LNCaP clone FGC (cell line): ENCODE measurements around the gene SGCG.

Source experiments
- DNase-seq: peaks from one replicate; pipeline ENCODE4 v3.0.0-alpha.2; 2011; ENCODE audit warnings: low read depth
- H3K4me3 ChIP-seq: 2 replicates; pipeline ENCODE4 v1.5.1; 2011; ENCODE audit warnings: mild to moderate bottlenecking, low read depth, low read length, control low read depth
- CTCF ChIP-seq: IDR thresholded peaks from 2 replicates; pipeline ENCODE4 v1.5.1; 2012; ENCODE audit warnings: mild to moderate bottlenecking; ENCODE audit not compliant: control insufficient read depth, insufficient read depth; ENCODE audit errors: extremely low read depth

SGCG gene

GRCh38 chr13:23323946-23324709 is 143.3 kb downstream of the SGCG start:
- no peak overlapping the region for H3K4me3 ChIP-seq
- no peak for TF ChIP-seq CTCF

GRCh38 chr13:23325191-23325590 is 144.4 kb downstream of the SGCG start:
- no peak for DNase-seq
- H3K4me3 ChIP-seq, result no peak overlapping the region
- no peak for TF ChIP-seq CTCF

More at GRCh38 chr13:23323946-23324709, 143.3 kb downstream of the SGCG start:
- DNase-seq, result no peak

GRCh38 chr13:23330356-23330755 is 149.6 kb downstream of the SGCG start:
- TF ChIP-seq CTCF, result no peak
- H3K4me3 ChIP-seq, result no peak overlapping the region
- DNase-seq, result no peak

- H3K4me3 ChIP-seq, result no peak overlapping the region
- TF ChIP-seq CTCF, result no peak
- no peak for DNase-seq
Measured at GRCh38 chr13:23339225-23339624, 158.4 kb downstream of the SGCG start.

GRCh38 chr13:23344931-23345595 is 164.3 kb downstream of the SGCG start:
- DNase-seq, result no peak
- TF ChIP-seq CTCF, result no peak
- H3K4me3 ChIP-seq, result no peak overlapping the region

GRCh38 chr13:23347601-23348000 is 166.8 kb downstream of the SGCG start:
- H3K4me3 ChIP-seq, result no peak overlapping the region
- DNase-seq, result no peak
- TF ChIP-seq CTCF, result no peak
